HG02973 (cell line): ENCODE results near the gene GFPT1.

ENCODE experiments used
- ATAC-seq: cut with Tn5 transposase; IDR thresholded peaks from one replicate; pipeline ENCODE4 v1.9.1; 2021; ENCODE audit warnings: moderate library complexity; ENCODE audit not compliant: unreplicated experiment

GFPT1 gene

GRCh38 chr2:69292256-69292655, 94.8 kb downstream of the GFPT1 start:
- ATAC-seq, result no peak

- ATAC-seq, result no peak
These were observed 95.3 kb downstream of the GFPT1 start for GRCh38 chr2:69291721-69292120.

GRCh38 chr2:69291004-69291650, 95.9 kb downstream of the GFPT1 start:
- no peak for ATAC-seq

- ATAC-seq, result no peak
These were observed 98.6 kb downstream of the GFPT1 start for GRCh38 chr2:69288429-69288828.

- ATAC-seq, result no peak
These were observed 99.5 kb downstream of the GFPT1 start for GRCh38 chr2:69287544-69287943.

GRCh38 chr2:69285379-69285894, 101.6 kb downstream of the GFPT1 start:
- no peak for ATAC-seq

GRCh38 chr2:69280796-69281412, 106.1 kb downstream of the GFPT1 start:
- ATAC-seq, result no peak

- no peak for ATAC-seq
These were observed 106.9 kb downstream of the GFPT1 start for GRCh38 chr2:69279931-69280681.

- no peak for ATAC-seq
These were observed 107.8 kb downstream of the GFPT1 start for GRCh38 chr2:69279211-69279610.

- no peak for ATAC-seq
These were observed 108.7 kb downstream of the GFPT1 start for GRCh38 chr2:69278366-69278765.

- no peak for ATAC-seq
These were observed 111.5 kb downstream of the GFPT1 start for GRCh38 chr2:69275490-69275889.

- ATAC-seq, result no peak
These were observed 114.1 kb downstream of the GFPT1 start for GRCh38 chr2:69272803-69273471.

- ATAC-seq, result no peak
These were observed 115.2 kb downstream of the GFPT1 start for GRCh38 chr2:69271831-69272257.
